Esophagus (tissue), 2 donors: ENCODE measurements around the gene RNASE12. TPM values are rescaled to one million over a fixed set of nuclear protein-coding genes. Genes with fewer than 3 reads are reported as not detected.
"Not testable (repeated sequence)": the region's sequence is repeated elsewhere in the genome, so short reads cannot be mapped to it uniquely, and the experiment has no call there.

Experiments
- H3K27ac ChIP-seq, 2 donors: one replicate each; pipeline ENCODE4 v1.5.1; 2013; ENCODE audit warnings: low read depth in 2 of 2, mild to moderate bottlenecking in 2 of 2, inconsistent platforms in 1 of 2, low read length in 1 of 2, moderate library complexity in 1 of 2
- H3K27me3 ChIP-seq, 2 donors: one replicate each; pipeline ENCODE4 v1.6.1; 2013; ENCODE audit warnings: low read length in 2 of 2, control low read depth in 1 of 2, mild to moderate bottlenecking in 1 of 2; ENCODE audit not compliant: insufficient read depth in 2 of 2, control insufficient read depth in 1 of 2
- H3K36me3 ChIP-seq, 2 donors: one replicate each; pipeline ENCODE4 v1.6.1; 2013; ENCODE audit warnings: low read length in 1 of 2; ENCODE audit not compliant: control insufficient read depth in 2 of 2, insufficient read depth in 2 of 2
- H3K4me1 ChIP-seq, 2 donors: one replicate each; pipeline ENCODE4 v1.6.1; 2013; ENCODE audit warnings: low read length in 1 of 2; ENCODE audit not compliant: control insufficient read depth in 2 of 2, insufficient read depth in 2 of 2
- H3K4me3 ChIP-seq, 2 donors: one replicate each; pipeline ENCODE4 v1.5.1; 2013; ENCODE audit warnings: low read length in 2 of 2, mild to moderate bottlenecking in 2 of 2, low read depth in 1 of 2, moderate library complexity in 1 of 2
- H3K9me3 ChIP-seq, 2 donors: one replicate each; pipeline ENCODE4 v1.6.1; 2013; ENCODE audit warnings: mild to moderate bottlenecking in 2 of 2, low read depth in 1 of 2, low read length in 1 of 2, moderate library complexity in 1 of 2; ENCODE audit not compliant: control insufficient read depth in 2 of 2, insufficient read depth in 1 of 2
- WGBS, 2 donors: extraction: QIAGEN DNeasy Blood & Tissue Kit; methylation state at CpG; one replicate each; pipeline ENCODE4 v1.1.7; 2013; 5-methylcytosine and 5-hydroxymethylcytosine counted together
- polyA plus RNA-seq, 2 donors: library from polyadenylated mRNA; stranded (reverse); fragments of 200-250 nt; gene quantifications; one replicate each; pipeline ENCODE4 v1.2.3, GENCODE V29; 2013
- donor health status: healthy with polysubstance abuse.
- donor health status: Bipolar disorder and iron deficiency.

The RNASE12 gene
- polyA plus RNA-seq, 2 donors, result not detected

- no peaks in the 10 kb centered on the region for H3K27me3 ChIP-seq
- 49 to 60% methylated on average over 5 of the region's 5 CpGs for WGBS, 2 donors
These were observed 7.3 kb downstream of the RNASE12 start for GRCh38 chr14:20583908-20584307.

GRCh38 chr14:20583142-20583541 is 8.0 kb downstream of the RNASE12 start:
- no peaks in the 10 kb centered on the region for H3K4me1 ChIP-seq

More at GRCh38 chr14:20583908-20584307, 7.3 kb downstream of the RNASE12 start:
- no peak overlapping the region for H3K4me3 ChIP-seq
- no peaks in the 10 kb centered on the region for H3K36me3 ChIP-seq
- no peak overlapping the region for H3K27ac ChIP-seq
- no peaks in the 10 kb centered on the region for H3K9me3 ChIP-seq
- no peaks in the 10 kb centered on the region for H3K4me1 ChIP-seq

GRCh38 chr14:20580242-20580641 is 10.9 kb downstream of the RNASE12 start:
- Histone ChIP-seq H3K36me3 (no peaks in the 10 kb centered on the region), H3K27ac (no peak overlapping the region), H3K9me3 (no peaks in the 10 kb centered on the region), H3K4me3 (no peak overlapping the region), H3K4me1 (no peaks in the 10 kb centered on the region), H3K27me3 (no peaks in the 10 kb centered on the region)
- WGBS, 2 donors, result 59 to 73% methylated on average over 4 of the region's 4 CpGs

More at GRCh38 chr14:20583142-20583541, 8.0 kb downstream of the RNASE12 start:
- Histone ChIP-seq H3K9me3 (no peaks in the 10 kb centered on the region), H3K27me3 (no peaks in the 10 kb centered on the region), H3K4me3 (no peak overlapping the region), H3K27ac (no peak overlapping the region), H3K36me3 (no peaks in the 10 kb centered on the region)

GRCh38 chr14:20578784-20579502 is 12.2 kb downstream of the RNASE12 start:
- Histone ChIP-seq H3K36me3 (no peaks in the 10 kb centered on the region), H3K27ac (no peak overlapping the region), H3K4me3 (no peak overlapping the region), H3K9me3 (no peaks in the 10 kb centered on the region), H3K4me1 (no peaks in the 10 kb centered on the region), H3K27me3 (no peaks in the 10 kb centered on the region)
- WGBS, 2 donors, result 75 to 77% methylated on average over 14 of the region's 14 CpGs

GRCh38 chr14:20578325-20578724 is 12.9 kb downstream of the RNASE12 start:
- Histone ChIP-seq H3K36me3 (no peaks in the 10 kb centered on the region), H3K27ac (no peak overlapping the region), H3K27me3 (no peaks in the 10 kb centered on the region), H3K9me3 (no peaks in the 10 kb centered on the region), H3K4me1 (no peaks in the 10 kb centered on the region), H3K4me3 (no peak overlapping the region)
- WGBS, 2 donors, result 68 to 72% methylated on average over 3 of the region's 3 CpGs

GRCh38 chr14:20572382-20572990 is 18.7 kb downstream of the RNASE12 start:
- H3K4me1 ChIP-seq, H3K27ac ChIP-seq, H3K27me3 ChIP-seq, H3K9me3 ChIP-seq, H3K36me3 ChIP-seq, H3K4me3 ChIP-seq: not testable (repeated sequence)
- 64 to 69% methylated on average over 4 of the region's 4 CpGs for WGBS, 2 donors

- H3K4me3 ChIP-seq, H3K27ac ChIP-seq, H3K36me3 ChIP-seq, H3K27me3 ChIP-seq, H3K4me1 ChIP-seq, H3K9me3 ChIP-seq: not testable (repeated sequence)
- WGBS, 2 donors, result 67 to 84% methylated on average over 1 of the region's 1 CpG
These were observed 20.5 kb downstream of the RNASE12 start for GRCh38 chr14:20570720-20571119.

GRCh38 chr14:20569865-20570264 is 21.3 kb downstream of the RNASE12 start:
- H3K36me3 ChIP-seq, H3K4me3 ChIP-seq, H3K9me3 ChIP-seq, H3K27me3 ChIP-seq, H3K27ac ChIP-seq, H3K4me1 ChIP-seq: not testable (repeated sequence)
- 84 to 92% methylated on average over 2 of the region's 2 CpGs for WGBS, 2 donors

GRCh38 chr14:20569066-20569465 is 22.1 kb downstream of the RNASE12 start:
- Histone ChIP-seq H3K9me3 (peaks cover 5 to 6% of the 10 kb centered on the region in 2 donors), H3K4me1 (no peaks in the 10 kb centered on the region)

GRCh38 chr14:20568393-20568792 is 22.8 kb downstream of the RNASE12 start:
- Histone ChIP-seq H3K9me3 (peaks cover 5 to 6% of the 10 kb centered on the region in 2 donors), H3K27me3 (peaks cover 0 to 2% of the 10 kb centered on the region in 2 donors), H3K36me3 (no peaks in the 10 kb centered on the region), H3K4me1 (no peaks in the 10 kb centered on the region), H3K4me3 (no peak overlapping the region), H3K27ac (no peak overlapping the region)
- 73 to 88% methylated on average over 3 of the region's 3 CpGs for WGBS, 2 donors

More at GRCh38 chr14:20569066-20569465, 22.1 kb downstream of the RNASE12 start:
- Histone ChIP-seq H3K27me3 (peaks cover 0 to 2% of the 10 kb centered on the region in 2 donors), H3K36me3 (no peaks in the 10 kb centered on the region), H3K27ac (no peak overlapping the region), H3K4me3 (no peak overlapping the region)
